Epidermal melanocyte (primary cell): ENCODE data around the gene S100A6.
A peak's percentile ranks its signal among the peaks of the same experiment; 100 is the strongest.

Experiments used
- DNase-seq: peaks from one replicate; pipeline ENCODE4 v3.0.0; 2011; ENCODE audit warnings: low spot score; ENCODE audit not compliant: insufficient read length

S100A6 gene

DNA sequence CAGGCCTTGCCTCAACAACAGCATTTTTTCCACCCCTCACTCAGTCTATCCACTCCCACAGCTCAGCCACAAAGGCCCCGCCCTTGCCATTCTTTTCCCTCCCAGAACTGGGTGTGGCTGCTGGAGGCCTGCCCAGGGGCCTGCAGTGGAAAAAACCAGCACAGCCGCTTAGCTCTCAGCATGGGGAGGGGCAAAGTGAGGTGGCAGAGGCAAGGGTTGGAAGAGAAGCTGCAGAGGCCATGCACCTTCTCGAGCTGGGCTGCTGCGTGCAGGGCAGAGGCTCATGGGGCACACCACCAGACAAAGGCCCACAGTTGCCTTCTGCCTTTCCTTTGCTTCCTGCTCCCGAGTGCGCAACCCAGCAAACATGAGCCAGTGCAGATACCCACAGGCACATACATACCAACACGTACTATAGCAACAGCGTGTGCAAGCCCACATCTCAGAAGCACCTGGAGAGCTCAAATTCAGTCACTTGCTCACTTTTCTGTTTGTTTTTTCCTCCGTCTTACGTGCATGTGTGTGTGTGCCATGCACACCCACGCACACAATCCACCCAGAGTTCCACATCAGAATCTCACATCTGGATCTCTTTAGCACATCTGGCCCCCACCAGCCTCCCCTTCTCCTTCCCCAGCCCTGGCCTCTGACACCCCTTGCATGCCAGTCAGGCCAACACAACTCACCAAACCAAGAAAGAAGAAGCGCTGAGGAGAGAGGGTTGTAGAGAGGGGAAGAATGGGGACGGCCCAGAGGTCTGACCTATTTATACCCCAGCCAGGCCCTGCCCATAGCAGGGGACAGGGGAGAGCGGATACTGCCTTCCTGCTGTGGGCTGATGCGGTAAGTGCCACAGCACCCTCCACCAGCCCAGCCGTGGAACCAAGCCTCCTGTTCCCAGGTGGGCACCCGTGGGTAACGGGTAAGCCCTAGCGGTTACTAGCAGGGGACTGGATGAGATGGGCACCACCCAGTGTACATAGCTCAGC lies 9.6 kb upstream of the S100A6 start, which contains the start of gene S100A4:
TSS of gene S100A4 (minus strand) at position 740 of the 989 bp plus-strand sequence. CDS start 1,012 bp downstream, outside the sequence.
- peak; percentile 86 for DNase-seq

DNA sequence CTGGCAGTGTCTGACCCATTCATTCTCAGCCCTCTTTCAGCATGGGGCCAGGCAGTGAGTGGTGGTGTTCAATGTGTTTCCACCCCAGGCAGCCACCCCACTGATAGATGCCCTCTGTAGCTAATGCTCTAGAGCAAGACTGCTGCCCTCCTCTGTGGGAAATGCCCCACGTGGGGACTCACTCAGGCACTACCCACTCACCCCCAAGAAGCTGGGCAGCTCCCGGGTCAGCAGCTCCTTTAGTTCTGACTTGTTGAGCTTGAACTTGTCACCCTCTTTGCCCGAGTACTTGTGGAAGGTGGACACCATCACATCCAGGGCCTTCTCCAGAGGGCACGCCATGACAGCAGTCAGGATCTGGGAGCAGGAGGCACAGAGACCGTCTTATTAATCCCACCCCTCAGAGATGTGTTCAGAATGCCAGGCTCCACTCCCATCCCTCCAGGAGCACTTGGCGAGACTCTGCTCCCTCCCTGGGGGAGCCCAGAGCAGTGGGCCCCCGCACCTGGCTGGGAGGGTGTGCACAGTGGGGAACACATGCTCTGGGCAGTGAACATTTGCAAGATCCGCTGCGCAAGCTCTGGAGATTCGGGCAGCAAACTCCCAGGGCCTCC lies 8.8 kb upstream of the S100A6 start:
- no peak for DNase-seq

DNA sequence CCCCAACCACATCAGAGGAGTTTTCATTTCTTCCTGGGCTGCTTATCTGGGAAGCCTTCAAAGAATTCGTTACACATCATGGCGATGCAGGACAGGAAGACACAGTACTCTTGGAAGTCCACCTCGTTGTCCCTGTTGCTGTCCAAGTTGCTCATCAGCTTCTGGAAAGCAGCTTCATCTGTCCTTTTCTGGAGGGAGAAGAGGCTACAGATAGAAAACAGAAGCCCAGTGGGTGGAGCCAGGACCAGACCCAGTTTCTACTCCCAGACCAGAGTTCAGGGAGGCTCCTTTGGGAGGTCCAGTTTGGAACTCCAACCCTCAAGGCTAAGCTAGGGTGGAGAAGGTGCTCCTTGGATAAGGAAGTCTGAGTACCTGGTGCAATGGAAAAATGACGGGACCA lies 7.9 kb upstream of the S100A6 start:
- DNase-seq: no peak

DNA sequence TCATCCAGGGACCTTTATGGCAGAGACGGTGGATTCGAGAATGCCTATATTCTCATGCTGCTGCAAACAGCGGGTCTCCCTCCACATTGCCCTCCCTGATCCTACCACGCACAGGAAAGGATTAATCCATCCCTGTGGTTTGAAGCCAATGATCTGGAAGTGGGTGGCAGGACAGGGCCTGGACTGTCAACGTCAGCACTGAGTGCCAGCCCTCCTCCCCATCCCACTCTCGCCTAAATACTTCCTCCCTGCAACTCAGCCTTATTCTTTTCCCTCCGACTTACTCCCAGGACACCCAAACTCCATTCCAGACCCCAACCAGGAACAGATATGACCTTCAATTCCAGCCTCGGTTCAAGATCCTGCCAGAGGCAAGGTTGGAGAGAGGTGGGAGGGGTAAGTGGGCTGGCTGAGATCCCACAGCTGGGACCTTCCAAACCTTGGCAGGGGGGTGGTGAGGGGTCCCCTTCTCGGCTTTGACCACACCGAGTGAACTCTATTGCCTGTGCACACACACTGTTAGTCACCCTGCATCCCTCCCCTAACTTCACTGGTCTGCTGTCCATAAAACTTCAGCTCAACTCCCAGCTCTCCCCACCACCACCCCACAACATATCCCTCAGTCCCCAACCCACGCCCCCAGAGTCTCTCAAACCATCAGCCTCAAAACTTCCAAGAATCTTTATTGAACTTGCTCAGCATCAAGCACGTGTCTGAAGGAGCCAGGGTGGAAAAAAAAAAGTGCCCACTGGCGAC lies 7.3 kb upstream of the S100A6 start:
- DNase-seq: no peak

DNA sequence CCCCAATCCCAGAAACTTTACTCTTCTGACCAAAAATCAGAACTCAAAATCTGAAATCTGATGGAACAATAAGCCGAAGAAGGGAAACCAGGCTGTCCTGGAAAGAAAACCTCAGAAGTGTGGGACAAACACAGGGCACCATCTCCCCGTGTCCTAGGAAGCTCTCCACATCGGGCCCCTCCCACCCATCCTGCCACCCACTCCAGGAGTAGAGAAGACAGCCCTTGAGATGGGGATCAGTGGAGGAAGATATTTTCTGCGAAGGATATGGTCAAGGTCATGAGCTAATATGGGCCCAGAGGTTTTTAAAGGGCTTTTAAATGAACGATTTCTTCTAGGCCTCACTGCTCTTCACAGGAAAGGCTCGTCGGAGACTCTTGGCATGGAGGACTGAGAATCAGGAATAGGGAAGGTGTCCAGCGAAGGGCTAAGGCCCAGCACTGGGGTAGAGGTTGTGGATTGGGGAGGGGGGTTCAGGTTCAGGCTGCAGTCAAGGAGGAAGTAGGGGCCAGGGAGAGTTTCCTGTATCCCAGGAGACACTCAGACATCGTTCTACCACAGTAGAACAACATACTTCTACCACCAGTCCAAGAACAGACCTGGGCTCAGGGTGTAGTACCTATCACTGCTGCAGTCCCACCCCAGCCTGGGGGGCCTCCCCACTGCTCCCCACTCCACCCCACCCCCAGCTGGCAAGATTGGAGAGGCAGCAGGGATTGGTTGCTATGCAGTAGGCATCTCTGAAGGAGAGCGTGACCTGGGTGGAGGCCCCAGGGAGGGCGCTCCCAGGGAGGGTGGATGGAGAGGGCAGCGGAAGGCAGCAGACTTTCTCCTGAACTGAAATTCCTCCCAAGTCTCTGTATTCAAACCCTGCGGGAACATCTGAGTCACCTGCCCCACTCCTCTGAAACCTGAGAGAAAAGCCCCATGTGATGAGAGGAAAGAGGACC lies 6.1 kb upstream of the S100A6 start:
- DNase-seq: no peak

DNA sequence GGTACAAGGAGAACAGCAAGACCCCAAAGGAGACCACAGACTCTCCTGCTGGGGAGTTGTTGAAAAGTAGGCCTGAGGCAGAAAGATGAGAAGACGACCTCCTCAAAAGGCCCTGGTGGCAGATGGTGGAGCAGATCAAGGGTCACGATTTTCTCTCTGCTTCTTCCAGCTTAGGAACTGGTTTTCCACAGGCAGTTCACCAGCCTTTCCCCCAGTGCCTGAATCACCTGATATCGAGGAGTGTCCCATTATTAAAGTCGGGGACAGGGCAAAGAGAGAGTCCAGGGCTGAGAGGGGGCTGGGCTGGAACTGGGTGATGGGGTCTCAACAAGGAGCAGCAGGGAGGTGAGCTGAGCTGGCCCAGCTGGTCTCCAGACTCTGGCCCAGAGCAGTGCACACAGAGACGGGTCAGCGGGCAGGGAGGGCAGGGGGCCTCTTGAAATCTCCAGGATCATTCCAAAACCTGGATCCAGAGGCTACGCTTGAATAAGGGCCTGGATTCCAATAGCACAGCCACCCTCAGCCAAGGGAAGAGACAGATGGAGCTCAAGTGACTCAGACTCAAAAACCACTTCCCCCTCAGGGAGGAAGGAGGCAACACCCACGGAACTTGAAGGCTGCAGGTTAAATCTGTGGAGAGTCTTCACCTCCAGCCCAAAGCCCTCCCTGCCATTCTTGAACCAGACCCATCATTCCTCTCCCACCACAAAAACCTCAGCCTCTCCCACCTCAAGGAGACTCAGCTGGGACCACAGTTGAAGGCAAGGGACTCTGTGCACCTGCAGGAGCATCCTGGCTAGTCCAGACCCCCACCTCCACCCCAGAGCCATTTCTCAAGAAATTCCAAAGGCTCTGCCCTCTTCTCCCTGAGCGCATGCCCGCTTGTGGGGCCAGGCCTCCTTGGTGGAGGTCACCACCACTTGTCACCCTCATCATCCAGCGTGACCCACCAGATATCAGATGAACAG lies 4.9 kb upstream of the S100A6 start, which contains the start of gene S100A5:
TSS of gene S100A5 (minus strand) at position 541 of the 968 bp plus-strand sequence. CDS start 743 bp downstream, outside the sequence.
- no peak for DNase-seq

DNA sequence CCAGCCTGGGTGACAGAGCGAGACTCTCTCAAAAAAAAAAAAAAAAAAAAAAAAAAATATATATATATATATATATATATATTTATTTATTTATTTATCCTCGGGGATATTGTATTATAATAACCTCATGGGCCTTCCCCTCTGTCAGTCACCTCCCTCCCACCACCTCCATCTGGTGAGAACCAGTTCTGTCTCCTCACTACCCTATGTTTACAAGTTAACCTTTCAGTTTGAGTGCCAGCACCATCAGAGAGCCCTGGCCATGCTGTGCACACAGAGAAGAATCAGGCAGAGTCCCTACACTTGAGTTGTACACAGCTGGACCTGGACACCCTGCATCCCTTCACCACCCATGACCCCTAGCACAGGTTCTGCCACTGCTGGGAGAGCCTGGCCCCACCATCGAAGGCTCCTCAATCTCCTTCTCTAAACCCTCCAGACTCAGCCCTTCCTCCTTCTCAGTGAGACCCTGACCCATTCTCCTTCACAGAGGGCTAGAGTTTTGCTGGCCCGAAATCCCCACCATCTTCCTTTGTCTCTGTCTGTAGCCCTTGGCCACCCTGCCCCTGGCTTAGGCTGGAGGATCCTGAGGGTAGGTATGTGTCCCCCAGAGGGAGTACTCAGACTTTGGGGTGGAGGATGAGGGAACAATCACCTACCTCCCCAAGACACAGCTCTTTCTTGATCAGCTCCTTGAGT lies 3.8 kb upstream of the S100A6 start:
- no peak for DNase-seq

DNA sequence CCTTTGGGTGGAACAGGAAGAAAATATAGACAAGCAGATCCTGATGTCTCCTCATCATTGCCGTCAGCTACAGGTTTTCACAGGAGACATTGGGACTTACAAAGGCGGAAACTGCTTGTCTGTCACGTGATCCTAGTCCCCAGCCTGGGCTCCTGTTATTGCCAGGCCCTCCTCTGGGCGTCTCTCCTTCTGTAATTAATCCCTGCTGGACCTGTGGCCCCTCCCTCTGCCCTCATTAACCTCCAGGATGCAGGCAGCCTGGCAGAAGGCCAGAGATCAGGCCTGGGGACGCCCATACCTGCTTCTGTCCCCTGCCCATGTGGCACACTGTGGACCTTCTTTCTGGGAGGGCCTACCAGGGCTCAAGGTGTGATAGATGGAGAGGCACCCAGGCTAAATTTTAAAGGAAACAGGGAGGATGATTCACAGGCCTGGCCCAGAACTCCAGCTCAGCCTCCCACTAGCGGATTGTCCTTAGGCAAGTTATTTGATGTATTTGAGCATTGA lies 2.6 kb upstream of the S100A6 start:
- no peak for DNase-seq

DNA sequence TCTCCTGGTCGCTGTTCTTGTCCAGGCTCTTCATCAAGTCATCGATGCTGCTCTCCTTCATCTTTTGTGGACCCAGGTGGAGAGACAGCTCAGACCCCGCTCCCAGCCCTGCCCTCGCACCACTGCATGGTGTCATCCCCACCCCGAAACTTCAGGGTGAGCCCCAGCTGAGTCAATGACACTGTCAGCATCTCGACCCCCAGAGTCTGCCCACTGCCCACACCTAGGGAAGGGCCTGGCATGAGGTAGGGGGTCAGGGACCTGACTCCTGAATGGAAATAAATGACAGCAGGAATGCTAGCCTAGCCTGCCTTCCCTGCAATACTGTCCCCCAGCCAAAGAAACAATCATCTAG lies 1.6 kb upstream of the S100A6 start:
- no peak for DNase-seq

DNA sequence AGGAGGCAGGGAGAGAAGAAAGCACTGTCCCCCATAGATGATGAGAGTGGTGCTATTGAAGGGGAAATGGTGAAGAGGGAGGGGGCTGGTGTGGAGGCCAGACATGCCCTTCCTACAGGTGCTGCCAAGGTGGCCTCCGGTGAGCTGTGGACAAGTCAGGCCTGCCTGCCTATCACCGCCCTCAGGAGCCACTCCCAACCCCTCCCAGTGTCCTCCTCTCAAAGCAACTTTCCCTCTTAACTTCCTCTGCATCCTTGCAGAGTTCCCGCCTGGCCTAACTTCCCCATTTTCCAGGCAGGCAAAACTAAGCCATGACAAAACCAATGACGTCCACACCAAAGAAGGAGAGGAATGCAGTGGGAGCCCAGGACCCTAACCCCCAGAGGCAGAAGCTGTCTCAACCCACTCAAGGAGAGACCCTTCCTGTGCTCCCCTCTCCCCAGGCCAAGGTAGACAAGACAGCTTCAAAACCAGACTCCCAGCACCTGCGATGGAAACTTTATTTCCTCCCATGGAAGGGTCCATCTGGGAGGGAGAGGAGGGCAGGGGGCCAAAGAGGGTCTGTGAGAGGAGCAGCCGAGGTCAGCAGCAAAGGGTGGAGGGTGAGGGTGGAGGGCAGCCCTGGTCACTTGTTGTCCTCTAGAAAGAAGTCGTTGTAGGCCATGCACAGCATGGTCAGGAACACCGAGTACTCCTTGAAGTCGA lies 1.0 kb upstream of the S100A6 start:
- no peak for DNase-seq

DNA sequence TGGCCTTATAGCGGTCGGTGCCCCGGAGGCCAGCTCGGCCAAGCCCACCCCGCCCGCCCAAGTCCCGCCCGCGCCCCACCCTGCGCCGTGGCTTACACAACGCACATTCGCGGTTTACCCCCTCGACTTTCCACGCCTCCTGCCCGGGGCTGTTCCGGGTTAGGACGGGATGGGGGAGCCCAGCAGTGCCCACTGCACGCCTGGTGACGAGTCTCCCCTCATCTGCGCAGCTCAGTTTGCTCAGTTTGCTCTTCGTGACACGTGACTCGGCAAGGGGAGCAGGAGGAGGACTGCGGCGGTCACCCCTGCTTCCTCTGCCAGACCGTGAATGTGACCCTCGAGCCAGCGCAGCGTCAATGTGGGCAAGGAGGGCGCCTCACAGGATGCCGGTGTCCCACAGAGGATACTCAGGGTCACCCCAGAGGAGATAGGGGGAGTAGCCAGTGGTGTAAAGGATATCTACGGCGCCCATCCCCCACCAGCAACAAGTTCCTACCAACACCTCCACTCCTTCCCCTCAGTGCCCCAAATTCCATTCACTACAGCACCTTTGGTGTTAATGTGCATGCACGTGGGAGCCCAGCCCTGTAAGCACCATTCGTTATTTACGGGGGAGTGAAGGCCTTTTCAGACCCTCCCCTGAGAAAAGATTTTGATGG lies 350 bp upstream of the S100A6 start:
- peak; percentile 78 for DNase-seq

DNA sequence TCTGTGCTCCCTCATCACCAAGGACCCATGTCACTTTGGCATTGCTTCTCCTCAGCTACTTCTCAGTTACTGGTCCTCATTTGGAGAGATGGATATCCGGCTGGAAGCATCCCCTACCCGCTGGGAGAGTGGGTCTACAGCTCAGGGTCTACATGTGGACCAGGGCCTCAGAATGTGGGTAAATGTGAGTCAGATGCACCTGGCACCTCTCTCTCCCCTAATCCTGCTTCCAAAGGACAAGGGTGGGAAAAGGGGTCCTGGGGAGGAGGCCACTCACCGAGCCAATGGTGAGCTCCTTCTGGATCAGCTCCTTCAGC lies 908 bp downstream of the S100A6 start:
- no peak for DNase-seq

DNA sequence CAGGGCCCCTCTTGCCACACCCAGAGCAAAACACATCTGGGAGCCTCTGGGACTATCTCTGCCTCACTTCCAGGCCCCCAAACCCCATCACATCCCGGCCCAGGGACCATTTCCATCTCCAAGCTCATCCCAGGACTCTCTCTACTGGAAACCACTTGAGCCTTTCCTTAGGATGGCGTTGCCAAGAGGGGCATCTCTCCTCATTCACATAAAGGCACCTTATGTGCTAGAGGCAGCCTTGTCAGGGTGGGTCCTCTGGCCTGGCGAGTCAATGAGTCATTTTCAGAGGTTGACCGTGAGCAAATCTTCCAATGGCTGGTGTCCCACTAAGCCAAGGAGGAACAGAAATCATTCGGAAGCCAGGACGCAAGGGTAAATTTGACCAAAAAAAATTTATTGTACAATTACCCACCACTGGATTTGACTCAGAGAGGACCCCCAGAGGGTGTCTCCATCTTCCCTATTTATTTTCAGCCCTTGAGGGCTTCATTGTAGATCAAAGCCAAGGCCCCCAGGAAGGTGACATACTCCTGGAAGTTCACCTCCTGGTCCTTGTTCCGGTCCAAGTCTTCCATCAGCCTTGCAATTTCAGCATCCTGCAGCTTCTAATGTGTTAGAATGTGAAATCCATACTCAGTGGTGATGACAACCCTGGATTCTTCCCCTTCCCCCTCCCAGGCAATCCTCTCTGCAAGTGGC lies 1.4 kb downstream of the S100A6 start:
- no peak for DNase-seq

DNA sequence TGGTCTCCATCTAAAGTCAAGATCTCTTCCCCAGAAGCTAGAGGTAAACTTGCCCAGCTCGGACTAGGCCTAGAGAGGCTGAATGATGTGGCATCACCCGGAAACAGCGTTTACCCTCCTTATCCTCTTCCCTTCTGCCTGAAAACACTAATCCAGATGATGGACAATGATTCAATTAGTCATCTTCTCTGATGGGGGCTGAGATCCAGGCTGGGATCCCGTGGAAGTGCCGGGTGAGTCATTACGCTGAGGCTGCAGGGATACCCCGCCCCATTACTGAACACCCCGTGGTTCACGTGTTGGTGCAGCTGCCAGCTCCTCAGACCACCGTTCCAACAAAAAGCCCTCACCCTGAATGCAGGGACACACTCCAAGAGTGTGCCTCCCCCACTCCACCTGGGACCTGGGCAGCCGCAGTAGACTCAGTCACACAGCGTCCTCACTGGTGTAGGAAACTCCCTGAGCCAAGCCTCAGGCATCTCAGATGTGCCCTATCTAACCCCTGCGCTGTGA lies 2.0 kb downstream of the S100A6 start:
- DNase-seq: peak; percentile 30

DNA sequence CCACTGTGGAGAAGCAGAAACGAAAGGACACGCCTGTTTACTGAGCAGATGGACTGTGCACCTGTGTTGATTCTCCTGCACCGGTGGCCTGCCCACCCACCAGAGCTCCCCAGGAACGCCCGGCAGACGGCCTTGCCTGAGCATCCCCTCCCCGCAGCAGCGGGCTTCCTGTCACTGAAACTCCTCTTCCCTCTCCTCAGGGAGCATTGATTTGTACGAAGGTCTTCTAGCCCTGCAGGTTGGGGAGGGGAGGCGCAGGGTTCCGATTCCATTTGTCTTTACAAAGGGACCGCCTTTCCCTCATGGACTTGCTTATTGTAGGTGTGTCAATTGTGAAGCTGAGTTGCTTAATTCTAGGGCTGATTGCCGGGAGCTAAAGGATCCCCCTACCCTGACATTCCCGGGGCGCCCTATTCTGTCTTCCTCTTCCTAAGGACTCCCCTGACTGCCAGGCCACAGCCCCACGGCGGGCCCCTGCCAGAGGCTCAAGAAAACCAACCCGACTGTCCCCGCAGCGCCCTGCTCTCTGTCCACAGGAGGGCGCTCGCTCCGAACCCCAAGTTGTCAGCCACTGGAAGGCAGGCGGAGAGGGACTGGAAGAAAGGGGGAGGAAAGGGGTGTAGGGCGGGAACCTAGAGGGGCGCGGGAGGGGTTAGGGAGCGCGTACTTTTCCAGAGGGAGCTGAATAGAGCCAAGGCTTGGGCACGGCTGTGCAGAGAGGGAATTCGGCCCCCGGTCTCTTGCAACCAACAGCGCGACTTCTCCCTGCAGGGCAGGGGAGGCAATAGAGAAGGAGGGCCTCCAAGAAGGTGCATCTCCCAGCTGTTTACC lies 2.8 kb downstream of the S100A6 start:
- peak; percentile 85 for DNase-seq

DNA sequence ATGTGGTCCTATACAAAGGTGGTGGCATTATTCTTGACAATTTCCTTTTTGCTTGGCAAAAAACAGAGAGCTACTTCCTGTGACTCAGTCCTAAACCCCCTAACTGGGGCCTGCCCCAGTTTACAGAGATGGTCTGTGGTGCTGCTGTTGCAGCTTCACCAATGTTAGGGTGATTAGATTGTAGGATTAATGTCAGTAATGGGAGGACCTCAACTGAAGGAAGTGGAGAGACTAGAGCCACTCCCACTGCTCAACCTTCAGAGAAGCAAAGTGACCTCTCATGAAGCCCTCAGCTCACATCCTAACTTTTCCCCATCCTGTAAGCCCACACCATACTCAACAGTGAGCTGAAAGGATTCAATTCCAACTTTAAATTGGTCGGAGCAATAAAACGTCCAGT lies 3.6 kb downstream of the S100A6 start:
- DNase-seq: no peak
